HepG2 (cell line): ENCODE measurements around the gene TP53TG5. TPM values are rescaled to one million over a fixed set of nuclear protein-coding genes. Genes with fewer than 3 reads are reported as not detected.

Source experiments
- ARID2 ChIP-seq: sonication (generic); formaldehyde crosslinking; IDR thresholded peaks from 2 replicates; pipeline ENCODE4 v1.8.1; 2022; ENCODE audit warnings: mild to moderate bottlenecking, missing genetic modification reagents, borderline replicate concordance
- JUND ChIP-seq: sonication (generic); formaldehyde crosslinking; IDR thresholded peaks from 2 replicates; pipeline ENCODE4 v1.8.0; 2022; ENCODE audit warnings: mild to moderate bottlenecking, missing genetic modification reagents
- KDM3A ChIP-seq: IDR thresholded peaks from 2 replicates; pipeline ENCODE4 v1.6.1; 2018; ENCODE audit warnings: low read depth, missing compliant biosample characterization
- KDM5B ChIP-seq: sonication (generic); formaldehyde crosslinking; IDR thresholded peaks from 2 replicates; pipeline ENCODE4 v1.4.0; 2020; ENCODE audit warnings: missing genetic modification reagents, mild to moderate bottlenecking, borderline replicate concordance
- MEIS2 ChIP-seq: sonication (generic); formaldehyde crosslinking; IDR thresholded peaks from 2 replicates; pipeline ENCODE4 v1.9.0; 2021; ENCODE audit warnings: mild to moderate bottlenecking, missing genetic modification reagents
- MXI1 ChIP-seq: IDR thresholded peaks from 3 replicates; pipeline ENCODE4 v1.6.1; 2012; ENCODE audit warnings: low read depth, low read length, inconsistent platforms, borderline replicate concordance
- NCOR1 ChIP-seq: fragments of 200-600 bp; sonication (generic); IDR thresholded peaks from 2 replicates; pipeline ENCODE4 v1.7.0; 2017; ENCODE audit warnings: antibody characterized with exemption, low read length, borderline replicate concordance
- PAF1 ChIP-seq: IDR thresholded peaks from 2 replicates; pipeline ENCODE4 v1.6.1; 2016; ENCODE audit warnings: missing genetic modification reagents, missing compliant biosample characterization
- PAX8 ChIP-seq: sonication (generic); formaldehyde crosslinking; IDR thresholded peaks from 2 replicates; pipeline ENCODE4 v1.8.0; 2022; ENCODE audit warnings: mild to moderate bottlenecking, missing genetic modification reagents, borderline replicate concordance
- PHF21A ChIP-seq: sonication (generic); formaldehyde crosslinking; IDR thresholded peaks from 2 replicates; pipeline ENCODE4 v1.5.0; 2020; ENCODE audit warnings: mild to moderate bottlenecking, missing genetic modification reagents
- PRPF4 ChIP-seq: fragments of 200-400 bp; formaldehyde crosslinking; IDR thresholded peaks from 2 replicates; pipeline ENCODE4 v1.6.1; 2016; ENCODE audit warnings: low read length, low read depth; ENCODE audit not compliant: poor library complexity, severe bottlenecking
- RARA ChIP-seq: IDR thresholded peaks from 2 replicates; pipeline ENCODE4 v1.6.1; 2016; ENCODE audit warnings: missing genetic modification reagents, missing compliant biosample characterization
- RFX3 ChIP-seq: IDR thresholded peaks from 2 replicates; pipeline ENCODE4 v1.6.1; 2016; ENCODE audit warnings: missing biosample characterization, missing genetic modification reagents
- SIN3A ChIP-seq: IDR thresholded peaks from 2 replicates; pipeline ENCODE4 v1.6.1; 2011; ENCODE audit warnings: low read depth, mild to moderate bottlenecking, control low read depth, low read length, borderline replicate concordance
- SMAD1 ChIP-seq: sonication (generic); formaldehyde crosslinking; IDR thresholded peaks from 2 replicates; pipeline ENCODE4 v1.4.0; 2020; ENCODE audit warnings: missing genetic modification reagents, low read depth, mild to moderate bottlenecking, borderline replicate concordance
- ZMYM3 ChIP-seq: sonication (generic); formaldehyde crosslinking; IDR thresholded peaks from 2 replicates; pipeline ENCODE4 v1.5.1; 2020; ENCODE audit warnings: mild to moderate bottlenecking, missing genetic modification reagents
- ZNF329 ChIP-seq: sonication (generic); formaldehyde crosslinking; IDR thresholded peaks from 2 replicates; pipeline ENCODE4 v1.9.0; 2021; ENCODE audit warnings: low read depth, mild to moderate bottlenecking, missing genetic modification reagents
- ZNF775 ChIP-seq: sonication (generic); formaldehyde crosslinking; IDR thresholded peaks from 2 replicates; pipeline ENCODE4 v1.4.0; 2020; ENCODE audit warnings: missing genetic modification reagents, mild to moderate bottlenecking, moderate library complexity, borderline replicate concordance
- ZSCAN25 ChIP-seq: sonication (generic); formaldehyde crosslinking; IDR thresholded peaks from 2 replicates; pipeline ENCODE4 v1.8.0; 2022; ENCODE audit warnings: mild to moderate bottlenecking, missing genetic modification reagents
- polyA plus RNA-seq, 8 experiments: library from polyadenylated mRNA; depleted of rRNA in 3 of 8; stranded (reverse) in 7 of 8; unstranded in 1 of 8; fragments of >200 nt; fragmentation: Illumina TruSeq in 4 of 8; extraction: Trizol in 4 of 8; gene quantifications; 2 replicates each; pipeline versions ENCODE4 v1.2.1 to v1.2.3, GENCODE V29; 2011 to 2016; ENCODE audit warnings: low read depth in 4 of 8, missing spikeins in 1 of 8, mixed read lengths in 1 of 8; ENCODE audit not compliant: insufficient read depth in 1 of 8
- total RNA-seq, 5 experiments: library from RNA; depleted of rRNA; stranded (reverse); fragments of >200 nt; fragmentation: Illumina TruSeq; extraction: Trizol; gene quantifications; 2 replicates each; pipeline ENCODE4 v1.2.3, GENCODE V29; 2016; ENCODE audit warnings: low read depth in 1 of 5
- TF ChIP-seq, protein P1 (sequence below): sonication (generic); formaldehyde crosslinking; IDR thresholded peaks from 2 replicates; pipeline ENCODE4 v1.5.0; 2020; ENCODE audit warnings: mild to moderate bottlenecking, missing genetic modification reagents
- TF ChIP-seq, protein P2 (sequence below): IDR thresholded peaks from 2 replicates; pipeline ENCODE4 v1.6.1; 2016; ENCODE audit warnings: missing compliant biosample characterization, missing genetic modification reagents, borderline replicate concordance
- TF ChIP-seq, protein P3 (sequence below): sonication (generic); formaldehyde crosslinking; IDR thresholded peaks from 2 replicates; pipeline ENCODE4 v1.5.0; 2020; ENCODE audit warnings: mild to moderate bottlenecking, missing genetic modification reagents, moderate library complexity

The TP53TG5 gene
- total and polyA plus RNA-seq, 2 of the 13 experiments (the other 11 are each of a cell fraction or from before 2014, with no cell fraction given), result 0.11 TPM; not detected in 1

DNA sequence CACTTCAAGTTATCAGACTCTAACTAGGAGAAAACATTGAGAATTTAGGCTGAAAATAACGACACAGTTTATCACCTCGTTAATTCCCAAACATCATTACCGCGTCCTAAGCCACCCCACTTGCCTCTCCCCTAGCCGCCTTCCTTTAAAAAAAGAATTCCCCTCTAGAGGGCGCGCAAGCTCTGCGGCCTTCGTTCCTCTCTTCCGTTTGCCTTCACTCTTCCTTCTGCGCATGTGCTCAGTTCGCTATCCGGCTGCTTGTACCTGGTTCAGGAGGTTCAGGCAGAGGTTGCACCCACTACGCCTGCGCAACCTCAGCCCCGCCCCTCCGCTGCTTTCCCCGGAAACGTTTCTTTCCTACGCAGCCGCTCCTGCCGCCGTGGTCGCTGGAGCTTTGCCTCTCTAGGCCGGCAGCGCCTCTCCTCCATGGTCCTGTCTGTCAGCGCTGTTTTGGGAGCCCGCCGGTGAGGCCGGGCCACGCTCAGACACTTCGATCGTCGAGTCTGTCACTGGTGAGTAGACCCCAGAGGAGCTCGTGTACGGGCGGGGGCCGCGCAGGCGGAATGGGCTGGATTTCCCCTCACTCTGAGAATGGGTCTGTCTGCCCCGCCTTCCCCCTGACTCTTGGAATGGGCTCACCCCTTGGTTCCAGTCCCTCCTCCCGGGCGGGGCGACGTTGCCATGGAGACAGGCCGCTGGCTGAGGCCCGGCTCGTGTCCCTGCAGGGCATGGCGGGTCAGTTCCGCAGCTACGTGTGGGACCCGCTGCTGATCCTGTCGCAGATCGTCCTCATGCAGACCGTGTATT, 15.1 kb downstream of the TP53TG5 start, which contains the start of gene SYS1 (continued):
- TF ChIP-seq ZNF775 (CRISPR knock-in tag), result peak; percentile 89; the same call in 1 of the 2 replicates
- TF ChIP-seq, protein P1, sequence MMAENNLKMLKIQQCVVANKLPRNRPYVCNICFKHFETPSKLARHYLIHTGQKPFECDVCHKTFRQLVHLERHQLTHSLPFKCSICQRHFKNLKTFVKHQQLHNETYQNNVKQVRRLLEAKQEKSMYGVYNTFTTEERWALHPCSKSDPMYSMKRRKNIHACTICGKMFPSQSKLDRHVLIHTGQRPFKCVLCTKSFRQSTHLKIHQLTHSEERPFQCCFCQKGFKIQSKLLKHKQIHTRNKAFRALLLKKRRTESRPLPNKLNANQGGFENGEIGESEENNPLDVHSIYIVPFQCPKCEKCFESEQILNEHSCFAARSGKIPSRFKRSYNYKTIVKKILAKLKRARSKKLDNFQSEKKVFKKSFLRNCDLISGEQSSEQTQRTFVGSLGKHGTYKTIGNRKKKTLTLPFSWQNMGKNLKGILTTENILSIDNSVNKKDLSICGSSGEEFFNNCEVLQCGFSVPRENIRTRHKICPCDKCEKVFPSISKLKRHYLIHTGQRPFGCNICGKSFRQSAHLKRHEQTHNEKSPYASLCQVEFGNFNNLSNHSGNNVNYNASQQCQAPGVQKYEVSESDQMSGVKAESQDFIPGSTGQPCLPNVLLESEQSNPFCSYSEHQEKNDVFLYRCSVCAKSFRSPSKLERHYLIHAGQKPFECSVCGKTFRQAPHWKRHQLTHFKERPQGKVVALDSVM (CRISPR knock-in tag), result peak; percentile 42
- TF ChIP-seq, protein P2, sequence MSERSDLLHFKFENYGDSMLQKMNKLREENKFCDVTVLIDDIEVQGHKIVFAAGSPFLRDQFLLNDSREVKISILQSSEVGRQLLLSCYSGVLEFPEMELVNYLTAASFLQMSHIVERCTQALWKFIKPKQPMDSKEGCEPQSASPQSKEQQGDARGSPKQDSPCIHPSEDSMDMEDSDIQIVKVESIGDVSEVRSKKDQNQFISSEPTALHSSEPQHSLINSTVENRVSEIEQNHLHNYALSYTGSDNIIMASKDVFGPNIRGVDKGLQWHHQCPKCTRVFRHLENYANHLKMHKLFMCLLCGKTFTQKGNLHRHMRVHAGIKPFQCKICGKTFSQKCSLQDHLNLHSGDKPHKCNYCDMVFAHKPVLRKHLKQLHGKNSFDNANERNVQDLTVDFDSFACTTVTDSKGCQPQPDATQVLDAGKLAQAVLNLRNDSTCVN (CRISPR knock-in tag), result peak; percentile 89; the same call in 1 of the 2 replicates
- TF ChIP-seq MXI1, result peak; percentile 100
- peak; percentile 78; the same call in 1 of the 2 replicates for TF ChIP-seq ZNF329 (CRISPR knock-in tag)
- TF ChIP-seq KDM5B (CRISPR knock-in tag), result peak; percentile 99; the same call in 1 of the 2 replicates
- TF ChIP-seq PHF21A (CRISPR knock-in tag), result peak; percentile 96
- no peak; the same call in 1 of the 2 replicates for TF ChIP-seq NCOR1
- TF ChIP-seq SMAD1 (CRISPR knock-in tag), result peak; percentile 98; the same call in 1 of the 2 replicates
- peak; percentile 17; the same call in 1 of the 2 replicates for TF ChIP-seq MEIS2 (CRISPR knock-in tag)
- no peak for TF ChIP-seq ARID2 (CRISPR knock-in tag)
- TF ChIP-seq, protein P3, sequence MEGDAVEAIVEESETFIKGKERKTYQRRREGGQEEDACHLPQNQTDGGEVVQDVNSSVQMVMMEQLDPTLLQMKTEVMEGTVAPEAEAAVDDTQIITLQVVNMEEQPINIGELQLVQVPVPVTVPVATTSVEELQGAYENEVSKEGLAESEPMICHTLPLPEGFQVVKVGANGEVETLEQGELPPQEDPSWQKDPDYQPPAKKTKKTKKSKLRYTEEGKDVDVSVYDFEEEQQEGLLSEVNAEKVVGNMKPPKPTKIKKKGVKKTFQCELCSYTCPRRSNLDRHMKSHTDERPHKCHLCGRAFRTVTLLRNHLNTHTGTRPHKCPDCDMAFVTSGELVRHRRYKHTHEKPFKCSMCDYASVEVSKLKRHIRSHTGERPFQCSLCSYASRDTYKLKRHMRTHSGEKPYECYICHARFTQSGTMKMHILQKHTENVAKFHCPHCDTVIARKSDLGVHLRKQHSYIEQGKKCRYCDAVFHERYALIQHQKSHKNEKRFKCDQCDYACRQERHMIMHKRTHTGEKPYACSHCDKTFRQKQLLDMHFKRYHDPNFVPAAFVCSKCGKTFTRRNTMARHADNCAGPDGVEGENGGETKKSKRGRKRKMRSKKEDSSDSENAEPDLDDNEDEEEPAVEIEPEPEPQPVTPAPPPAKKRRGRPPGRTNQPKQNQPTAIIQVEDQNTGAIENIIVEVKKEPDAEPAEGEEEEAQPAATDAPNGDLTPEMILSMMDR, result peak; percentile 99
- TF ChIP-seq PRPF4, result no peak
- peak; percentile 98 for TF ChIP-seq KDM3A
- TF ChIP-seq SIN3A, result peak; percentile 100
- TF ChIP-seq PAF1, result 0 out of 2 replicates have a peak, but pooled peaks have one; percentile 27
- TF ChIP-seq ZMYM3 (CRISPR knock-in tag), result peak; percentile 56
- TF ChIP-seq RFX3, result peak; percentile 100
- TF ChIP-seq PAX8, result peak; percentile 99
- TF ChIP-seq ZSCAN25 (CRISPR knock-in tag), result no peak; the same call in 1 of the 2 replicates
- peak; percentile 65 for TF ChIP-seq RARA (CRISPR knock-in tag)
- TF ChIP-seq JUND (CRISPR knock-in tag), result peak; percentile 63; the same call in 1 of the 2 replicates
